Activated CD4-positive, alpha-beta T cell treated with anti-CD3 and anti-CD28 coated beads, Interleukin-2, amount 10 ng/mL, durations not matched to agents 24 days and 14 days (primary cell): ENCODE measurements around the gene TMEM9. TPM values are rescaled to one million over a fixed set of nuclear protein-coding genes. Genes with fewer than 3 reads are reported as not detected.

Experiments
- DNase-seq: peaks from one replicate; pipeline ENCODE4 v3.0.0; 2022
- H3K27ac Mint-ChIP-seq: one replicate; pipeline ENCODE4 v1.8.0; 2022; ENCODE audit warnings: mild to moderate bottlenecking, mixed read lengths
- H3K27me3 Mint-ChIP-seq: one replicate; pipeline ENCODE4 v1.8.0; 2022; ENCODE audit warnings: mixed read lengths
- H3K36me3 Mint-ChIP-seq: one replicate; pipeline ENCODE4 v1.8.0; 2022; ENCODE audit warnings: low read depth, mild to moderate bottlenecking, mixed read lengths
- H3K4me1 Mint-ChIP-seq: one replicate; pipeline ENCODE4 v1.8.0; 2021; ENCODE audit warnings: mixed read lengths
- H3K4me3 Mint-ChIP-seq: one replicate; pipeline ENCODE4 v1.8.0; 2022; ENCODE audit warnings: mild to moderate bottlenecking, moderate library complexity, mixed read lengths
- H3K9me3 Mint-ChIP-seq: one replicate; pipeline ENCODE4 v1.8.0; 2021; ENCODE audit warnings: mixed read lengths
- intact Hi-C: fragments of 100-400 bp; cut with micrococcal nuclease; formaldehyde crosslinking; loops from one replicate; pipeline ENCODE4 v1.15.1; 2023
- total RNA-seq: library from RNA; stranded (reverse); gene quantifications from 2 replicates; pipeline ENCODE4 v1.2.3, GENCODE V29; 2022

Gene TMEM9
- total RNA-seq, 1 donor from 2014 or later = 11.3 TPM

GRCh38 chr1:201183209-201183608 is 28.9 kb upstream of the TMEM9 start:
- no peak overlapping the region for H3K4me3 Mint-ChIP-seq
- no peaks in the 10 kb centered on the region for H3K36me3 Mint-ChIP-seq
- no peaks in the 10 kb centered on the region for H3K4me1 Mint-ChIP-seq
- intact Hi-C loops = no loop called here
- DNase-seq = no peak
- H3K9me3 Mint-ChIP-seq = no peaks in the 10 kb centered on the region
- H3K27ac Mint-ChIP-seq = no peak overlapping the region
- peaks cover 33% of the 10 kb centered on the region for H3K27me3 Mint-ChIP-seq

- intact Hi-C loops = no loop called here
- H3K36me3 Mint-ChIP-seq = no peaks in the 10 kb centered on the region
- no peak overlapping the region for H3K27ac Mint-ChIP-seq
- no peaks in the 10 kb centered on the region for H3K9me3 Mint-ChIP-seq
- no peaks in the 10 kb centered on the region for H3K4me1 Mint-ChIP-seq
- H3K4me3 Mint-ChIP-seq = no peak overlapping the region
- peaks cover 31% of the 10 kb centered on the region for H3K27me3 Mint-ChIP-seq
- no peak for DNase-seq
These were observed 27.5 kb upstream of the TMEM9 start for GRCh38 chr1:201181726-201182125.

- Mint-ChIP-seq H3K9me3 (no peaks in the 10 kb centered on the region), H3K4me3 (no peak overlapping the region), H3K36me3 (no peaks in the 10 kb centered on the region), H3K27me3 (peaks cover 31% of the 10 kb centered on the region), H3K27ac (no peak overlapping the region), H3K4me1 (no peaks in the 10 kb centered on the region)
- DNase-seq = no peak
- intact Hi-C loops = no loop called here
These were observed 27.0 kb upstream of the TMEM9 start for GRCh38 chr1:201181323-201181722.

GRCh38 chr1:201180901-201181300 is 26.6 kb upstream of the TMEM9 start:
- no peaks in the 10 kb centered on the region for H3K36me3 Mint-ChIP-seq
- no peak overlapping the region for H3K4me3 Mint-ChIP-seq
- no peak for DNase-seq
- intact Hi-C loops = no loop called here
- no peaks in the 10 kb centered on the region for H3K4me1 Mint-ChIP-seq
- no peak overlapping the region for H3K27ac Mint-ChIP-seq
- peaks cover 31% of the 10 kb centered on the region for H3K27me3 Mint-ChIP-seq
- no peaks in the 10 kb centered on the region for H3K9me3 Mint-ChIP-seq

- H3K27me3 Mint-ChIP-seq = peaks cover 31% of the 10 kb centered on the region
- H3K9me3 Mint-ChIP-seq = no peaks in the 10 kb centered on the region
- no peaks in the 10 kb centered on the region for H3K36me3 Mint-ChIP-seq
- no peak overlapping the region for H3K27ac Mint-ChIP-seq
- H3K4me3 Mint-ChIP-seq = no peak overlapping the region
- intact Hi-C loops = no loop called here
- no peaks in the 10 kb centered on the region for H3K4me1 Mint-ChIP-seq
- no peak for DNase-seq
These were observed 25.9 kb upstream of the TMEM9 start for GRCh38 chr1:201180141-201180540.

GRCh38 chr1:201178718-201179117 is 24.4 kb upstream of the TMEM9 start:
- Mint-ChIP-seq H3K36me3 (no peaks in the 10 kb centered on the region), H3K27me3 (peaks cover 28% of the 10 kb centered on the region), H3K4me1 (no peaks in the 10 kb centered on the region), H3K9me3 (no peaks in the 10 kb centered on the region), H3K4me3 (no peak overlapping the region), H3K27ac (no peak overlapping the region)
- intact Hi-C loops = no loop called here
- DNase-seq = no peak

GRCh38 chr1:201176940-201177339 is 22.7 kb upstream of the TMEM9 start:
- intact Hi-C loops = no loop called here
- DNase-seq = no peak
- H3K36me3 Mint-ChIP-seq = no peaks in the 10 kb centered on the region
- H3K9me3 Mint-ChIP-seq = no peaks in the 10 kb centered on the region
- H3K4me3 Mint-ChIP-seq = no peak overlapping the region
- peaks cover 4% of the 10 kb centered on the region for H3K4me1 Mint-ChIP-seq
- H3K27ac Mint-ChIP-seq = no peak overlapping the region
- H3K27me3 Mint-ChIP-seq = peaks cover 23% of the 10 kb centered on the region

GRCh38 chr1:201175820-201176500 is 21.7 kb upstream of the TMEM9 start:
- DNase-seq = no peak
- intact Hi-C loops = no loop called here
- H3K36me3 Mint-ChIP-seq = no peaks in the 10 kb centered on the region
- peaks cover 25% of the 10 kb centered on the region for H3K27me3 Mint-ChIP-seq
- peaks cover 11% of the 10 kb centered on the region for H3K4me1 Mint-ChIP-seq
- no peak overlapping the region for H3K27ac Mint-ChIP-seq
- H3K9me3 Mint-ChIP-seq = no peaks in the 10 kb centered on the region
- no peak overlapping the region for H3K4me3 Mint-ChIP-seq

GRCh38 chr1:201173736-201174135 is 19.5 kb upstream of the TMEM9 start:
- DNase-seq = no peak
- Mint-ChIP-seq H3K4me3 (no peak overlapping the region), H3K27me3 (peaks cover 23% of the 10 kb centered on the region), H3K4me1 (peaks cover 14% of the 10 kb centered on the region), H3K36me3 (no peaks in the 10 kb centered on the region), H3K9me3 (no peaks in the 10 kb centered on the region), H3K27ac (no peak overlapping the region)
- intact Hi-C loops = loop anchor here (5.0 kb wide), 1 partner anchor 151 kb away; the partner anchor contains the start of gene KIF21B

- no peak for DNase-seq
- intact Hi-C loops = loop anchor here (5.0 kb wide), 1 partner anchor 151 kb away; the partner anchor contains the start of gene KIF21B
These were observed 18.8 kb upstream of the TMEM9 start for GRCh38 chr1:201172999-201173610.

GRCh38 chr1:201172326-201172725 is 18.1 kb upstream of the TMEM9 start:
- H3K36me3 Mint-ChIP-seq = no peaks in the 10 kb centered on the region
- intact Hi-C loops = loop anchor here (5.0 kb wide), 1 partner anchor 150 kb away; the partner anchor contains the start of gene KIF21B
- peaks cover 14% of the 10 kb centered on the region for H3K4me1 Mint-ChIP-seq
- H3K27ac Mint-ChIP-seq = no peak overlapping the region
- H3K27me3 Mint-ChIP-seq = peaks cover 27% of the 10 kb centered on the region
- H3K4me3 Mint-ChIP-seq = no peak overlapping the region
- no peaks in the 10 kb centered on the region for H3K9me3 Mint-ChIP-seq
- no peak for DNase-seq

More at GRCh38 chr1:201172999-201173610, 18.8 kb upstream of the TMEM9 start:
- no peak overlapping the region for H3K27ac Mint-ChIP-seq
- H3K9me3 Mint-ChIP-seq = no peaks in the 10 kb centered on the region
- H3K27me3 Mint-ChIP-seq = peaks cover 21% of the 10 kb centered on the region
- no peak overlapping the region for H3K4me3 Mint-ChIP-seq
- peaks cover 14% of the 10 kb centered on the region for H3K4me1 Mint-ChIP-seq
- H3K36me3 Mint-ChIP-seq = no peaks in the 10 kb centered on the region

GRCh38 chr1:201171063-201172036 is 17.1 kb upstream of the TMEM9 start:
- Mint-ChIP-seq H3K4me3 (peak overlapping the region; percentile 81), H3K27ac (peak overlapping the region; percentile 83), H3K4me1 (peaks cover 14% of the 10 kb centered on the region), H3K9me3 (no peaks in the 10 kb centered on the region), H3K36me3 (no peaks in the 10 kb centered on the region), H3K27me3 (peaks cover 33% of the 10 kb centered on the region)
- intact Hi-C loops = loop anchor here (1.0 to 5.0 kb wide), 2 partner anchors 17 to 149 kb away; partner anchors contain the start of genes KIF21B and TMEM9
- peak; percentile 76 for DNase-seq

- Mint-ChIP-seq H3K9me3 (no peaks in the 10 kb centered on the region), H3K4me3 (peak overlapping the region; percentile 81), H3K36me3 (no peaks in the 10 kb centered on the region), H3K27ac (peak overlapping the region; percentile 83), H3K27me3 (peaks cover 36% of the 10 kb centered on the region), H3K4me1 (peaks cover 14% of the 10 kb centered on the region)
- peak; percentile 88 for DNase-seq
- intact Hi-C loops = loop anchor here (1.0 to 5.0 kb wide), 2 partner anchors 16 to 148 kb away; partner anchors contain the start of genes KIF21B and TMEM9
These were observed 16.3 kb upstream of the TMEM9 start for GRCh38 chr1:201170533-201171062.
